Right lobe of liver (tissue), 4 donors: Measurements from ENCODE around the gene SLC1A2.

Experiments
- POLR2A ChIP-seq: fragments of 450-650 bp; IDR thresholded peaks from one replicate; pipeline ENCODE4 v1.6.1; 2017; ENCODE audit warnings: antibody characterized with exemption, mild to moderate bottlenecking
- TF ChIP-seq, protein P1 (sequence below), 4 donors: fragments of 200-600 bp in 3 of 4; fragments of 450-650 bp in 1 of 4; IDR thresholded peaks; one replicate each; pipeline versions ENCODE4 v1.5.1 to v1.8.0; 2016 to 2022; ENCODE audit warnings: antibody characterized with exemption in 4 of 4, mild to moderate bottlenecking in 2 of 4
- donor health status: DM: no; HTN: no; CAD: no.
- donor health status: DM: no; HTN: no; CAD: no.
- donor health status: DM: no; HTN: yes; CAD: no.

DNA sequence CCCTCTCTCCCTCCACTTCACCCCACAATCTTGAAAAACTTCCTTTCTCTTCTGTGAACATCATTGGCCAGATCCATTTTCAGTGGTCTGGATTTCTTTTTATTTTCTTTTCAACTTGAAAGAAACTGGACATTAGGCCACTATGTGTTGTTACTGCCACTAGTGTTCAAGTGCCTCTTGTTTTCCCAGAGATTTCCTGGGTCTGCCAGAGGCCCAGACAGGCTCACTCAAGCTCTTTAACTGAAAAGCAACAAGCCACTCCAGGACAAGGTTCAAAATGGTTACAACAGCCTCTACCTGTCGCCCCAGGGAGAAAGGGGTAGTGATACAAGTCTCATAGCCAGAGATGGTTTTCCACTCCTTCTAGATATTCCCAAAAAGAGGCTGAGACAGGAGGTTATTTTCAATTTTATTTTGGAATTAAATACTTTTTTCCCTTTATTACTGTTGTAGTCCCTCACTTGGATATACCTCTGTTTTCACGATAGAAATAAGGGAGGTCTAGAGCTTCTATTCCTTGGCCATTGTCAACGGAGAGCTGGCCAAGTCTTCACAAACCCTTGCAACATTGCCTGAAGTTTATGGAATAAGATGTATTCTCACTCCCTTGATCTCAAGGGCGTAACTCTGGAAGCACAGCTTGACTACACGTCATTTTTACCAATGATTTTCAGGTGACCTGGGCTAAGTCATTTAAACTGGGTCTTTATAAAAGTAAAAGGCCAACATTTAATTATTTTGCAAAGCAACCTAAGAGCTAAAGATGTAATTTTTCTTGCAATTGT is 188.1 kb downstream of the SLC1A2 start:
- TF ChIP-seq, protein P1, sequence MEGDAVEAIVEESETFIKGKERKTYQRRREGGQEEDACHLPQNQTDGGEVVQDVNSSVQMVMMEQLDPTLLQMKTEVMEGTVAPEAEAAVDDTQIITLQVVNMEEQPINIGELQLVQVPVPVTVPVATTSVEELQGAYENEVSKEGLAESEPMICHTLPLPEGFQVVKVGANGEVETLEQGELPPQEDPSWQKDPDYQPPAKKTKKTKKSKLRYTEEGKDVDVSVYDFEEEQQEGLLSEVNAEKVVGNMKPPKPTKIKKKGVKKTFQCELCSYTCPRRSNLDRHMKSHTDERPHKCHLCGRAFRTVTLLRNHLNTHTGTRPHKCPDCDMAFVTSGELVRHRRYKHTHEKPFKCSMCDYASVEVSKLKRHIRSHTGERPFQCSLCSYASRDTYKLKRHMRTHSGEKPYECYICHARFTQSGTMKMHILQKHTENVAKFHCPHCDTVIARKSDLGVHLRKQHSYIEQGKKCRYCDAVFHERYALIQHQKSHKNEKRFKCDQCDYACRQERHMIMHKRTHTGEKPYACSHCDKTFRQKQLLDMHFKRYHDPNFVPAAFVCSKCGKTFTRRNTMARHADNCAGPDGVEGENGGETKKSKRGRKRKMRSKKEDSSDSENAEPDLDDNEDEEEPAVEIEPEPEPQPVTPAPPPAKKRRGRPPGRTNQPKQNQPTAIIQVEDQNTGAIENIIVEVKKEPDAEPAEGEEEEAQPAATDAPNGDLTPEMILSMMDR (IDR thresholded peaks at IDR 0.05): no peak
- no peak for TF ChIP-seq POLR2A
